H9 (cell line): ENCODE data around the gene ARHGAP27. TPM values are rescaled to one million over a fixed set of nuclear protein-coding genes. Genes with fewer than 3 reads are reported as not detected.

Experiments used
- DNase-seq: peaks from one replicate; pipeline ENCODE4 v3.0.0-alpha.2; 2017
- H2AFZ ChIP-seq: one replicate; pipeline ENCODE4 v1.6.1; 2013; ENCODE audit warnings: mild to moderate bottlenecking, low read length, control low read depth, moderate library complexity
- H2AK5ac ChIP-seq: 2 replicates; pipeline ENCODE4 v1.6.1; 2013; ENCODE audit warnings: low read length, control low read depth, mixed read lengths; ENCODE audit not compliant: insufficient read length
- H2BK120ac ChIP-seq: one replicate; pipeline ENCODE4 v1.6.1; 2013; ENCODE audit warnings: low read depth, mild to moderate bottlenecking, low read length, control low read depth, inconsistent platforms; ENCODE audit not compliant: poor library complexity, severe bottlenecking
- H2BK12ac ChIP-seq: 2 replicates; pipeline ENCODE4 v1.6.1; 2013; ENCODE audit warnings: low read length, control low read depth, mixed read lengths, low read depth; ENCODE audit not compliant: insufficient read length
- H2BK15ac ChIP-seq: 2 replicates; pipeline ENCODE4 v1.6.1; 2013; ENCODE audit warnings: low read depth, low read length, control low read depth
- H2BK20ac ChIP-seq: one replicate; pipeline ENCODE4 v1.6.1; 2013; ENCODE audit warnings: low read depth, mild to moderate bottlenecking, low read length, control low read depth, inconsistent platforms; ENCODE audit not compliant: poor library complexity, severe bottlenecking
- H2BK5ac ChIP-seq: 2 replicates; pipeline ENCODE4 v1.6.1; 2013; ENCODE audit warnings: low read length, control low read depth, mixed read lengths; ENCODE audit not compliant: insufficient read length
- H3K14ac ChIP-seq: 2 replicates; pipeline ENCODE4 v1.6.1; 2013; ENCODE audit warnings: low read length, control low read depth; ENCODE audit not compliant: insufficient read depth
- H3K18ac ChIP-seq: 2 replicates; pipeline ENCODE4 v1.6.1; 2013; ENCODE audit warnings: low read depth, mild to moderate bottlenecking, mixed read lengths, low read length, control low read depth; ENCODE audit not compliant: insufficient read length
- H3K23ac ChIP-seq: 2 replicates; pipeline ENCODE4 v1.6.1; 2013; ENCODE audit warnings: low read length, control low read depth, mixed read lengths, low read depth; ENCODE audit not compliant: insufficient read length
- H3K23me2 ChIP-seq: 2 replicates; pipeline ENCODE4 v1.6.1; 2013; ENCODE audit warnings: low read depth, mild to moderate bottlenecking, mixed read lengths, low read length, control low read depth; ENCODE audit not compliant: insufficient read length, poor library complexity, severe bottlenecking
- H3K27ac ChIP-seq: 2 replicates; pipeline ENCODE4 v1.5.1; 2013; ENCODE audit warnings: low read length, control low read depth, mixed read lengths, low read depth; ENCODE audit not compliant: insufficient read length
- H3K27me3 ChIP-seq: 2 replicates; pipeline ENCODE4 v1.6.1; 2013; ENCODE audit warnings: low read length, control low read depth, inconsistent platforms; ENCODE audit not compliant: insufficient read depth
- H3K4ac ChIP-seq: 2 replicates; pipeline ENCODE4 v1.6.1; 2013; ENCODE audit warnings: low read depth, mild to moderate bottlenecking, control low read depth, inconsistent platforms, low read length, moderate library complexity
- H3K4me1 ChIP-seq: 2 replicates; pipeline ENCODE4 v1.6.1; 2013; ENCODE audit warnings: low read length, control low read depth, inconsistent platforms; ENCODE audit not compliant: insufficient read depth
- H3K4me2 ChIP-seq: 2 replicates; pipeline ENCODE4 v1.6.1; 2013; ENCODE audit warnings: low read length, control low read depth, mixed read lengths; ENCODE audit not compliant: insufficient read length, insufficient read depth
- H3K56ac ChIP-seq: 2 replicates; pipeline ENCODE4 v1.6.1; 2013; ENCODE audit warnings: low read depth, mild to moderate bottlenecking, mixed read lengths, low read length, control low read depth; ENCODE audit not compliant: insufficient read length
- H3K79me1 ChIP-seq: 2 replicates; pipeline ENCODE4 v1.6.1; 2013; ENCODE audit warnings: low read depth, mild to moderate bottlenecking, moderate library complexity, low read length, control low read depth, inconsistent platforms; ENCODE audit not compliant: insufficient read depth, poor library complexity, severe bottlenecking
- H3K79me2 ChIP-seq: 2 replicates; pipeline ENCODE4 v1.6.1; 2013; ENCODE audit warnings: low read length, control low read depth, inconsistent platforms; ENCODE audit not compliant: insufficient read depth
- H3K9ac ChIP-seq: 2 replicates; pipeline ENCODE4 v1.6.1; 2013; ENCODE audit warnings: low read length, control low read depth, mixed read lengths; ENCODE audit not compliant: insufficient read length; ENCODE audit errors: extremely low read depth
- H3K9me3 ChIP-seq: one replicate; pipeline ENCODE4 v1.6.1; 2013; ENCODE audit warnings: low read depth, low read length, inconsistent platforms; ENCODE audit not compliant: control insufficient read depth
- H3T11ph ChIP-seq: one replicate; pipeline ENCODE4 v1.6.1; 2013; ENCODE audit warnings: mild to moderate bottlenecking, low read length, control low read depth, inconsistent platforms
- H4K20me1 ChIP-seq: one replicate; pipeline ENCODE4 v1.6.1; 2013; ENCODE audit not compliant: control insufficient read depth, insufficient read length, insufficient read depth
- H4K5ac ChIP-seq: 2 replicates; pipeline ENCODE4 v1.6.1; 2013; ENCODE audit warnings: low read depth, mild to moderate bottlenecking, mixed read lengths, low read length, control low read depth; ENCODE audit not compliant: insufficient read length
- H4K8ac ChIP-seq: replicated peaks from 2 replicates; pipeline ENCODE4 v1.6.1; 2013; ENCODE audit warnings: low read length, control low read depth, mixed read lengths, low read depth; ENCODE audit not compliant: insufficient read length
- H4K91ac ChIP-seq: 2 replicates; pipeline ENCODE4 v1.6.1; 2013; ENCODE audit warnings: low read depth, mild to moderate bottlenecking, moderate library complexity, mixed read lengths, low read length, control low read depth; ENCODE audit not compliant: insufficient read length
- H3K27ac Mint-ChIP-seq, 3 experiments: 2 replicates in 2 of 3; 3 replicates in 1 of 3; pipeline ENCODE4 v1.8.0; 2020 to 2021; ENCODE audit warnings: mixed read lengths in 3 of 3, mild to moderate bottlenecking in 1 of 3, moderate library complexity in 1 of 3
- H3K27me3 Mint-ChIP-seq: 2 replicates; pipeline ENCODE4 v1.8.0; 2021; ENCODE audit warnings: low read depth, mild to moderate bottlenecking, moderate library complexity, mixed read lengths
- H3K36me3 Mint-ChIP-seq, 3 experiments: 2 replicates in 2 of 3; 3 replicates in 1 of 3; pipeline ENCODE4 v1.8.0; 2020 to 2021; ENCODE audit warnings: low read depth in 3 of 3, mixed read lengths in 3 of 3; ENCODE audit not compliant: insufficient read depth in 1 of 3
- H3K4me1 Mint-ChIP-seq, 2 experiments: 2 replicates each; pipeline ENCODE4 v1.8.0; 2020; ENCODE audit warnings: mixed read lengths in 2 of 2
- H3K4me3 Mint-ChIP-seq, 2 experiments: 2 replicates in 1 of 2; 3 replicates in 1 of 2; pipeline ENCODE4 v1.8.0; 2020 to 2021; ENCODE audit warnings: mild to moderate bottlenecking in 2 of 2, mixed read lengths in 2 of 2, moderate library complexity in 1 of 2
- H3K9me3 Mint-ChIP-seq, 2 experiments: 2 replicates in 1 of 2; 3 replicates in 1 of 2; pipeline ENCODE4 v1.8.0; 2020; ENCODE audit warnings: mild to moderate bottlenecking in 2 of 2, mixed read lengths in 2 of 2, moderate library complexity in 1 of 2
- WGBS: extraction: QIAGEN DNeasy Blood & Tissue Kit; methylation state at CpG from one replicate; pipeline ENCODE4 v1.1.7; 2013; ENCODE audit warnings: missing lambda C conversion rate, low lambda C conversion rate, mixed read lengths; ENCODE audit not compliant: insufficient read length; ENCODE audit errors: extremely low coverage; 5-methylcytosine and 5-hydroxymethylcytosine counted together
- total RNA-seq: library from RNA; stranded (reverse); gene quantifications from 2 replicates; pipeline ENCODE4 v1.2.1, GENCODE V29; 2021
- TF ChIP-seq, protein P1 (sequence below): fragments of 200-600 bp; sonication (generic); conservative IDR thresholded peaks from 3 replicates; pipeline ENCODE4 v1.8.0; 2021; ENCODE audit warnings: antibody characterized with exemption, mild to moderate bottlenecking

Gene ARHGAP27
- total RNA-seq, 1 experiment from 2014 or later = 9.9 TPM

GRCh38 chr17:45428050-45428617 is 4.5 kb downstream of the ARHGAP27 start:
- H3K4me1 Mint-ChIP-seq = peaks cover 32 to 44% of the 10 kb centered on the region in 2 experiments
- Histone ChIP-seq H3K9ac (no peak overlapping the region), H3K9me3 (no peaks in the 10 kb centered on the region), H2BK5ac (no peak overlapping the region), H2BK20ac (no peak overlapping the region), H2BK15ac (no peak overlapping the region), H3K14ac (no peak overlapping the region), H3K18ac (no peak overlapping the region), H3K27me3 (peaks cover 17% of the 10 kb centered on the region; the same call in 1 of the 2 replicates), H3K4me1 (no peaks in the 10 kb centered on the region), H4K5ac (no peak overlapping the region), H2BK120ac (no peak overlapping the region), H3K56ac (no peak overlapping the region), H2AK5ac (no peak overlapping the region), H2AFZ (no peak overlapping the region), H3T11ph (no peak overlapping the region), H4K91ac (no peak overlapping the region), H3K79me2 (no peaks in the 10 kb centered on the region), H2BK12ac (no peak overlapping the region), H3K23ac (no peak overlapping the region), H4K8ac (no peak overlapping the region), H3K23me2 (peaks cover 22% of the 10 kb centered on the region), H4K20me1 (peaks cover 4% of the 10 kb centered on the region), H3K27ac (no peak overlapping the region), H3K79me1 (no peaks in the 10 kb centered on the region), H3K4ac (no peak overlapping the region), H3K4me2 (peak overlapping the region; percentile 70)
- H3K27ac Mint-ChIP-seq = no peak overlapping the region
- WGBS = no CpG with 5 or more reads among the region's 26 CpGs
- H3K4me3 Mint-ChIP-seq = peak overlapping the region in 1 of 2 experiments; percentile 76; a peak in 3 of 5 replicates
- TF ChIP-seq, protein P1, sequence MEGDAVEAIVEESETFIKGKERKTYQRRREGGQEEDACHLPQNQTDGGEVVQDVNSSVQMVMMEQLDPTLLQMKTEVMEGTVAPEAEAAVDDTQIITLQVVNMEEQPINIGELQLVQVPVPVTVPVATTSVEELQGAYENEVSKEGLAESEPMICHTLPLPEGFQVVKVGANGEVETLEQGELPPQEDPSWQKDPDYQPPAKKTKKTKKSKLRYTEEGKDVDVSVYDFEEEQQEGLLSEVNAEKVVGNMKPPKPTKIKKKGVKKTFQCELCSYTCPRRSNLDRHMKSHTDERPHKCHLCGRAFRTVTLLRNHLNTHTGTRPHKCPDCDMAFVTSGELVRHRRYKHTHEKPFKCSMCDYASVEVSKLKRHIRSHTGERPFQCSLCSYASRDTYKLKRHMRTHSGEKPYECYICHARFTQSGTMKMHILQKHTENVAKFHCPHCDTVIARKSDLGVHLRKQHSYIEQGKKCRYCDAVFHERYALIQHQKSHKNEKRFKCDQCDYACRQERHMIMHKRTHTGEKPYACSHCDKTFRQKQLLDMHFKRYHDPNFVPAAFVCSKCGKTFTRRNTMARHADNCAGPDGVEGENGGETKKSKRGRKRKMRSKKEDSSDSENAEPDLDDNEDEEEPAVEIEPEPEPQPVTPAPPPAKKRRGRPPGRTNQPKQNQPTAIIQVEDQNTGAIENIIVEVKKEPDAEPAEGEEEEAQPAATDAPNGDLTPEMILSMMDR = peak; percentile 100
- H3K9me3 Mint-ChIP-seq = peaks cover 5 to 7% of the 10 kb centered on the region in 2 experiments; a peak in 4 of 5 replicates
- peak; percentile 95 for DNase-seq
- H3K36me3 Mint-ChIP-seq = peaks cover 0 to 6% (median 0%) of the 10 kb centered on the region in 3 experiments; a peak in 4 of 7 replicates
- peaks cover 61% of the 10 kb centered on the region for H3K27me3 Mint-ChIP-seq
